Fibroblast of peridontal ligament (primary cell): ENCODE results near the gene OR2T10.
"Not testable (repeated sequence)": the region's sequence is repeated elsewhere in the genome, so short reads cannot be mapped to it uniquely, and the experiment has no call there.

Experiments used
- DNase-seq: peaks from one replicate; pipeline ENCODE4 v3.0.0-alpha.2; 2010; ENCODE audit errors: extremely low read depth

OR2T10 gene

GRCh38 chr1:248593226-248593625 is 4.3 kb downstream of the OR2T10 start:
- no peak for DNase-seq

- no peak for DNase-seq
These were observed 4.8 kb downstream of the OR2T10 start for GRCh38 chr1:248592655-248593054.

GRCh38 chr1:248590055-248590454 is 7.4 kb downstream of the OR2T10 start:
- DNase-seq = no peak

- no peak for DNase-seq
These were observed 8.2 kb downstream of the OR2T10 start for GRCh38 chr1:248589334-248589733.

- no peak for DNase-seq
These were observed 12.2 kb downstream of the OR2T10 start for GRCh38 chr1:248585266-248585665.

GRCh38 chr1:248576260-248576980 is 21.1 kb downstream of the OR2T10 start:
- DNase-seq = no peak

- not testable (repeated sequence) for DNase-seq
These were observed 22.8 kb downstream of the OR2T10 start, which contains the start of gene OR2T34 for GRCh38 chr1:248574657-248575056. Gene OR2T34, minus strand, starts transcription at chr1:248574757. Its CDS starts 0 bp downstream, at chr1:248574757.

- not testable (repeated sequence) for DNase-seq
These were observed 23.6 kb downstream of the OR2T10 start for GRCh38 chr1:248573856-248574255.

GRCh38 chr1:248572049-248572448 is 25.5 kb downstream of the OR2T10 start:
- DNase-seq = not testable (repeated sequence)

- not testable (repeated sequence) for DNase-seq
These were observed 26.7 kb downstream of the OR2T10 start for GRCh38 chr1:248570811-248571210.

GRCh38 chr1:248569049-248569448 is 28.5 kb downstream of the OR2T10 start:
- DNase-seq = not testable (repeated sequence)

GRCh38 chr1:248565530-248566373 is 31.7 kb downstream of the OR2T10 start:
- not testable (repeated sequence) for DNase-seq

- not testable (repeated sequence) for DNase-seq
These were observed 34.8 kb downstream of the OR2T10 start, which contains the start of gene OR2T29 for GRCh38 chr1:248562672-248563071. Gene OR2T29, minus strand, starts transcription at chr1:248562772. Its CDS starts 3,281 bp downstream, at chr1:248559491.

GRCh38 chr1:248551027-248551426 is 46.5 kb downstream of the OR2T10 start:
- DNase-seq = not testable (repeated sequence)

- not testable (repeated sequence) for DNase-seq
These were observed 50.1 kb downstream of the OR2T10 start for GRCh38 chr1:248547383-248547782.
